Measurements from ENCODE around the gene METTL27.
"Not testable (repeated sequence)": the region's sequence is repeated elsewhere in the genome, so short reads cannot be mapped to it uniquely, and the experiment has no call there.

METTL27 gene

GRCh38 chr7:73866446-73866767 lies 24.1 kb upstream of the METTL27 start:
- DNase-seq: no peak

GRCh38 chr7:73865738-73866445 lies 23.6 kb upstream of the METTL27 start:
- no peak for DNase-seq

DNA sequence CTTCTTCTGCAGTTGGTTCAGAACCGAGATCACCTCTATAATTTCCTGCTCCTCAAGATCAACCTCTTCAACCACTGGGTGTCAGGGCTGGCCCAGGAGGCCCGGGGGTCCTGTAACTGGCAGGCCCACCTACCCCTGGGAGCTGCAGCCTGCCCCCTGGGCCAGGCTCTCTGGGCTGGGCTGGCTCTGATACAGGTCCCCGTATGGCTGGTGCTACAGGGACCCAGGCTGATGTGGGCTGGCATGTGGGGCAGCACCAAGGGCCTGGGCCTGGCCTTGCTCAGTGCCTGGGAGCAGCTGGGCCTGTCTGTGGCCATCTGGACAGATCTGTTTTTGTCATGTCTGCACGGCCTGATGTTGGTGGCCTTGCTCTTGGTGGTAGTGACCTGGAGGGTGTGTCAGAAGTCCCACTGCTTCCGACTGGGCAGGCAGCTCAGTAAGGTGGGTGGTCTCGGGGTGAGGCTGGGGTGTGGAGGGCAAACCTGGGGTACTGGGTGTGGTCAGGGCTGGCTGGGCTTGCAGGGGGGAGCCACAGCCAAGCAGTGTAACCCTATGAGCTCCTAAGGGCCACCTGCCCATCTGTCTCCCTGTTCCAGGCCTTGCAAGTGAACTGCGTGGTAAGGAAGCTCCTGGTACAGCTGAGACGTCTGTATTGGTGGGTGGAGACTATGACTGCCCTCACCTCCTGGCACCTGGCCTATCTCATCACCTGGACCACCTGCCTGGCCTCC lies 22.8 kb upstream of the METTL27 start:
- no peak for DNase-seq

GRCh38 chr7:73861305-73861704 lies 19.0 kb upstream of the METTL27 start:
- no peak for DNase-seq

DNA sequence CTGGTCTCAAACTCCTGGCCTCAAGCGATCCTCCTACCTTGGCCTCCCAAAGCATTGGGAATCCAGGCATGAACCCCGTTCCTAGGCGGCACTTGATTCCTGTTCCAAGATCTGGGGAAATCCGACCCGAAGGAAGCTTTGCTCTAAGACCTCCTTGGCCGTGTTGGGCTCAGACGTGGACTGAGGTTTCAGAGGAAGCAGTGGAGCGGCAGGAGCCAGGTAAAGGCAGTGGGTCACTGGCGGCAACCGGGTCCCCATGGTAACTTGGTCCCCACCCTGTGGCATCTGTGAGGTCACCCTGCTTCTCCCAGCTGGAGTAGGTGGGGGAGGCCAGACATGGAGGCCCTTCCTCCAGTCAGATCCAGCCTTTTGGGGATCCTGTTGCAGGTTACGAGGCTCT lies 18.5 kb upstream of the METTL27 start, which contains the start of gene TMEM270:
TSS of gene TMEM270 (plus strand) at position 301 of the 400 bp plus-strand sequence. CDS start at position 337, 36 bp downstream.
- no peak for DNase-seq

DNA sequence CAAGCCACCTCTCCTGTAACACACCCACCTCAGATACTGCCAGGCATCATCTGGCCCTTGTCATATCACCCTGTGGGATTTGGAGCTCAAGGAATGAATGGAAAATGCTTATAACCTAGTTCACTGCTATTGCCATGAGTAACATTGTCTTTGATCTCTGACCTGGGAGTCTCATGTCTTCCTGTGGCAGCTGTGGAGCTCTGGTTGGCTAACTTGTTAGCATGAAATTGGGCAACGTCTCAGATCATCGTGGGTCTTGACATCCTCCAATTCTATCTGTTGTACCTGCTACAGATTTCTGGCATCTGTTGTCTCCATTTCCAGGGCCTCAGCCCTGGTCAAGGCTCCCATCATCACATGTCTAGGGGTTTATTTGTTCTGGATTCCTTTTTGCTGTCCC lies 16.5 kb upstream of the METTL27 start:
- no peak for DNase-seq

DNA sequence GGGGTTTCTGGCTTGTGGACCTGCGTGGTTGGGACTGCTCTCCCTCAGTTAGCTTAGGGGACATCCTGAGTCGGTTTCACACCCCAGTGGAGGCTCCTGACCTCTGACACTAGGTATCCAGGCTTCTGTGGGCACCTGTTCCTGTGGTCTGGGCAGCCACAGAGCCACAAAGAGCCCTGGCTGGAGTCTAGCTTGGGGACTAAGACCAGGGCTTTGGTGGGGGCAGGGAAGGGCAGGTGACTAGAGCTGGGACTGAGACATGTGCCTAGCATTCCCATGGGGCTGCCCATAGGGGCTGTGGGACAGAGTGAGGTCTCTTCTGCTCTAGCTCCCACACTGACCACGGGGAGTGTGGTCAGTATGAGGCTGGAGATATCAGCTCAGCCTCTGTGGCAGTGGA lies 14.6 kb upstream of the METTL27 start:
- no peak for DNase-seq

DNA sequence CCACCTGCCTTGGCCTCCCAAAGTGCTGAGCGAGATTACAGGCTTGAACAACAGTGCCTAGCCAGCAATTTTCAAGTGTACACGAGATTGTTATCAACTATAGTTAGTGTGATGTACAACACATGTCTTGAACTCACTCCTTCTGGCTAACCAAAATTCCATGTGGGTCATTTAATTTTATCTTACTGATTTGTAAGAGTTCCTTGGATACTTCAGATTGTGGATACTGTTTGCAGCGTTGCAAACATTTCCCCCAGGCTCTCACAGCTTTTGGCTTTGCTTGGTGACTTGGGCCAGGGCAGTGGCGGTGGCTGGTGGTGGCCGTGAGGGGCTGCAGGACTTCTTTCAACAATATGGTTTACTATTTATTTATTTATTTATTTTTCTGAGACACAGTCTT lies 10.2 kb upstream of the METTL27 start:
- no peak for DNase-seq

GRCh38 chr7:73851410-73852338 lies 9.4 kb upstream of the METTL27 start:
- DNase-seq: peak; percentile 13

DNA sequence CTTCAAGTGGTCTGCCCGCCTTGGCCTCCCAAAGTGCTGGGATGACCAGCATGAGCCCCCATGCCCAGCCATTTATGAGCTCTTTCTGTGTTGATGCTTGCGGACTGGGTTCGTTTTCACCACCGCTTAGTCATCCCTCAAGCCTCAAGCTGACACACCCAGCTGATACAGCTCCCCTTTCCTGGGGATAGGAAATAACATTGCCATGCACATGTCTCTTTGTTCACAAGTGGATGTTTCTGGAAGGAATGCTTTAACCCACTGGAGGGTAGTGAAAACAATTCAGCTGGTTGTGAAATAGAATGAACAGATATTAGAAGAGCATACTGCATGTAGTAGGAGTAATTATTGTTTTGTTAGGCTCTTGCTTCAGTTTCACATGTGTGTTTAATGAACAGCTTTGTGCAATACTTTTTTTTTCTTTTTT lies 8.5 kb upstream of the METTL27 start:
- no peak for DNase-seq

DNA sequence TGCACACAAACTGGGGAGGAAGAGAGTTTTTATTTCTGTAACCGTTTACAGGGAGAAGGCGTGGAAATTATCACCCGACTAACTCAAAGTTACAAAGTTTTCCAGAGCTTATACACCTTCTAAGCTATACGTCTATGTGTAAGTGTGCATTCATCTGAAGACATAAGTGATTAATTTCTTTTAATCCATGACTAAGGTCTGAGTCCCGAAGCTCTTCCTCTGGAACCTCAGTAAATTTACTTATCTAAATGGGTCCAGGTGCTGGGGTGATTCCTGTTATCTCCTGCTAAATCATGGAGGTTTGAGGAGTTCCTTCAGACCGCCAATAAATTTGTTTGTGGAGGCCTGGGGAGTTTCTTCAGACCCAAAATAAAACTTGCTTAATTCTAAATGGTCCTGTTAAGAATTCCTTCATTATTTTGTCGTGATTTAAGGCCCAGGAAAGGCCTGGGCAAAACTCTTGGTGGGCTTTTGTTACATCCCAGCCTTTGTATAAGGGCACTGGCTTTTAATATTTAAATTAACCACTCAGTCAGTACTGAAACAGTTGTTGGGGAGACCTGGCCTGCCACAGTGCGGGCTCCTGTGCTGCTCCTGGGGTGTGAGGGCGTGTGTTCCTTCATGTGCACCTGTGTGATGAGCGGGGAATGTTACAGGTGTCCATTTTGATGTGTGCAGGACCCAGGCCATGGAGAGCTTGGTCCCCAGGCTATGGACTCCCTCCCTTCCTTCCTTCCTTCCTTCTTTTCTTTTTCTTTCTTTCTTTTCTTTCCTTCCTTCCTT lies 5.8 kb upstream of the METTL27 start:
- DNase-seq: no peak

GRCh38 chr7:73845701-73846195 lies 3.4 kb upstream of the METTL27 start:
- not testable (repeated sequence) for DNase-seq

- no peak for DNase-seq
Measured at GRCh38 chr7:73844848-73845460, 2.6 kb upstream of the METTL27 start.

DNA sequence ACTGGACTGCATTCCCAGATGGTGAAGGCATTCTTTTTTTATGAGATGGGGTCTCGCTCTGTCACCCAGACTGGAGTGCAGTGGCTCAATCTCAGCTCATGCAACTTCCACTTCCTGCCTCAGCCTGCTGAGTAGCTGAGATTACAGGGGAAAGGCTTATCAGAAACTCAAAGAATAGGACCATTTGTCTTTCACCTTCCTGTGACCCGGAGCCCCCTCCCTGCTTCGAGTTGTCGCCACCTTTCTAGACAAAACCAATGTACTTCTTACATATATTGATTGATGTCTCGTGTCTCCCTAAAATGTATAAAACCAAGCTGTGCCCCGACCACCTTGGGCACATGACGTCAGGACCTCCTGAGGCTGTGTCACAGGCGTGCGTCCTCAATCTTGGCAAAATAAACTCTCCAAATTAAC lies 1.8 kb upstream of the METTL27 start:
- no peak for DNase-seq

DNA sequence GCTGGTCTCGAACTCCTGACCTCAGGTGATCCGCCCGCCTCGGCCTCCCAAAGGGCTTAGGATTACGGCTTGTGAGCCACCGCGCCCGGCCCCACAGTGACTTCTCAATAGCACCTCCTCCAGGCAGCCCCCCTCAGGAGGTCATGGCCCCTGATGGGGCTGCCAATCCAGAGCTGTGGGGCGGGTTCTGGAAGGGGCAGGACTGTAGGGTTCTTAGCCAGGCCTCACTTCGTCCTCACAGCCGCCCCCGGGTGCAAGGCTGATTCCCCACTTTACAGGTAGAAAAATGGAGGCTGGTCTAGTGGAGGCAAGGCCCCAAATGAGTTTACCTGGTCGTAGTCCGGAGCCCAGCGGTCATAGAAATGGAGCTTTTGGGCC lies 638 bp downstream of the METTL27 start:
- no peak for DNase-seq

- no peak for DNase-seq
Measured at GRCh38 chr7:73840715-73841379, 1.5 kb downstream of the METTL27 start.

GRCh38 chr7:73839743-73840714 lies 2.3 kb downstream of the METTL27 start:
- no peak for DNase-seq

- DNase-seq: no peak
Measured at GRCh38 chr7:73839290-73839689, 3.0 kb downstream of the METTL27 start.

GRCh38 chr7:73838642-73839041 lies 3.7 kb downstream of the METTL27 start:
- no peak for DNase-seq

DNA sequence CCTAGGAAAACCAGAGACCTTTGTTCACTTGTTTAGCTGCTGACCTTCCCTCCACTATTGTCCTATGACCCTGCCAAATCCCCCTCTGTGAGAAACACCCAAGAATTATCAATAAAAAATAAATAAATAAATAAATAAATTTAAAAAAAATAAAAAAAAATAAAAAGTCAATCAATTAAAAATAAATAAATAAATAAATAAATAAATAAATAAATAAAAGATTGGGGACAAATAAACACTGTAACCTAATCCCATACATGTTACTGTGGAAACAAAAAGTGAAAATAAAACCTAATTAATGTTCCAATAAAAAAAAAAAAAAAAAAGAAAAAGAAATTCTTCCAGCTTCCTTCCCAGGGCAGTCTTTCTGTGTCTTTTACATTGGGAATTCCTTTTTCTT lies 5.1 kb downstream of the METTL27 start:
- DNase-seq: not testable (repeated sequence)
